ENCODE data around the gene NEDD4. TPM values are rescaled to one million over a fixed set of nuclear protein-coding genes. Genes with fewer than 3 reads are reported as not detected.

The NEDD4 gene
- total RNA-seq, 2 experiments from 2014 or later, result 18.5 to 18.7 TPM

- Mint-ChIP-seq H3K27ac (no peak overlapping the region), H3K4me3 (no peak overlapping the region), H3K9me3 (peaks cover 23% of the 10 kb centered on the region), H3K27me3 (no peaks in the 10 kb centered on the region), H3K36me3 (peaks cover 23% of the 10 kb centered on the region), H3K4me1 (ENCODE audit: low read depth) (no peaks in the 10 kb centered on the region)
- ChIA-PET POLR2A (no interaction called here), CTCF (no interaction called here)
- DNase-seq, result no peak
- intact Hi-C loops (cut with micrococcal nuclease), result no loop called here
Measured at GRCh38 chr15:55942332-55942731, 51.1 kb downstream of the NEDD4 start.

GRCh38 chr15:55937040-55937439, 56.4 kb downstream of the NEDD4 start:
- ChIA-PET POLR2A (no interaction called here), CTCF (no interaction called here)
- Mint-ChIP-seq H3K27me3 (no peaks in the 10 kb centered on the region), H3K9me3 (peaks cover 29% of the 10 kb centered on the region), H3K4me1 (ENCODE audit: low read depth) (no peaks in the 10 kb centered on the region), H3K36me3 (peaks cover 10% of the 10 kb centered on the region), H3K27ac (no peak overlapping the region), H3K4me3 (no peak overlapping the region)
- intact Hi-C loops (cut with micrococcal nuclease), result no loop called here
- DNase-seq, result no peak

GRCh38 chr15:55928955-55929354, 64.5 kb downstream of the NEDD4 start:
- CTCF ChIA-PET, result no interaction called here
- Mint-ChIP-seq H3K9me3 (peaks cover 13% of the 10 kb centered on the region), H3K27me3 (no peaks in the 10 kb centered on the region), H3K4me3 (no peak overlapping the region), H3K27ac (no peak overlapping the region), H3K4me1 (ENCODE audit: low read depth) (no peaks in the 10 kb centered on the region), H3K36me3 (peaks cover 6% of the 10 kb centered on the region)
- intact Hi-C loops (cut with micrococcal nuclease), result no loop called here
- no peak for DNase-seq
- POLR2A ChIA-PET, result no interaction called here

- H3K4me3 Mint-ChIP-seq, result no peak overlapping the region
- ChIA-PET CTCF (no interaction called here), POLR2A (no interaction called here)
- H3K36me3 Mint-ChIP-seq, result no peaks in the 10 kb centered on the region
- no peaks in the 10 kb centered on the region for H3K9me3 Mint-ChIP-seq
- no peaks in the 10 kb centered on the region for H3K27me3 Mint-ChIP-seq
- no peak overlapping the region for H3K27ac Mint-ChIP-seq
- H3K4me1 Mint-ChIP-seq (ENCODE audit: low read depth), result no peaks in the 10 kb centered on the region
- intact Hi-C loops (cut with micrococcal nuclease), result no loop called here
- no peak for DNase-seq
Measured at GRCh38 chr15:55921744-55922143, 71.7 kb downstream of the NEDD4 start.

GRCh38 chr15:55917881-55918296, 75.5 kb downstream of the NEDD4 start:
- H3K4me1 Mint-ChIP-seq (ENCODE audit: low read depth), result no peaks in the 10 kb centered on the region
- no peak for DNase-seq
- H3K4me3 Mint-ChIP-seq, result no peak overlapping the region
- no peak overlapping the region for H3K27ac Mint-ChIP-seq
- no peaks in the 10 kb centered on the region for H3K9me3 Mint-ChIP-seq
- intact Hi-C loops (cut with micrococcal nuclease), result loop anchor here (5.0 kb wide), 1 partner anchor 134 kb away; no protein-coding TSS in a partner anchor
- no peaks in the 10 kb centered on the region for H3K27me3 Mint-ChIP-seq
- CTCF ChIA-PET, result interaction anchor here (0.7 to 1.7 kb wide), 6 partner anchors 9 to 327 kb away, joined by 3 to 4 read pairs (median 4); no protein-coding TSS in a partner anchor
- H3K36me3 Mint-ChIP-seq, result no peaks in the 10 kb centered on the region
- POLR2A ChIA-PET, result interaction anchor here (0.5 kb wide), 1 partner anchor 327 kb away, joined by 4 read pairs; no protein-coding TSS in a partner anchor

- Mint-ChIP-seq H3K9me3 (no peaks in the 10 kb centered on the region), H3K4me1 (ENCODE audit: low read depth) (no peaks in the 10 kb centered on the region), H3K36me3 (no peaks in the 10 kb centered on the region), H3K4me3 (no peak overlapping the region), H3K27ac (no peak overlapping the region), H3K27me3 (no peaks in the 10 kb centered on the region)
- DNase-seq, result no peak
- POLR2A ChIA-PET, result no interaction called here
- CTCF ChIA-PET, result interaction anchor here (0.5 to 1.7 kb wide), 3 partner anchors 142 to 482 kb away, joined by 3 to 4 read pairs (median 3); no protein-coding TSS in a partner anchor
- intact Hi-C loops (cut with micrococcal nuclease), result loop anchor here (5.0 kb wide), 1 partner anchor 135 kb away; no protein-coding TSS in a partner anchor
Measured at GRCh38 chr15:55916666-55917409, 76.6 kb downstream of the NEDD4 start.

- CTCF ChIA-PET, result interaction anchor here (0.6 kb wide), 1 partner anchor 232 kb away, joined by 3 read pairs; no protein-coding TSS in a partner anchor
Measured at GRCh38 chr15:55915876-55916567, 77.4 kb downstream of the NEDD4 start.

GRCh38 chr15:55915221-55915620, 78.2 kb downstream of the NEDD4 start:
- DNase-seq, result no peak
- no peaks in the 10 kb centered on the region for H3K27me3 Mint-ChIP-seq
- H3K36me3 Mint-ChIP-seq, result no peaks in the 10 kb centered on the region
- no peak overlapping the region for H3K27ac Mint-ChIP-seq
- intact Hi-C loops (cut with micrococcal nuclease), result loop anchor here (5.0 kb wide), 1 partner anchor 137 kb away; no protein-coding TSS in a partner anchor
- POLR2A ChIA-PET, result no interaction called here
- H3K4me1 Mint-ChIP-seq (ENCODE audit: low read depth), result no peaks in the 10 kb centered on the region
- H3K9me3 Mint-ChIP-seq, result no peaks in the 10 kb centered on the region
- H3K4me3 Mint-ChIP-seq, result no peak overlapping the region
- CTCF ChIA-PET, result no interaction called here

More at GRCh38 chr15:55915876-55916567, 77.4 kb downstream of the NEDD4 start:
- DNase-seq, result no peak
- no peaks in the 10 kb centered on the region for H3K4me1 Mint-ChIP-seq (ENCODE audit: low read depth)
- no peaks in the 10 kb centered on the region for H3K9me3 Mint-ChIP-seq
- intact Hi-C loops (cut with micrococcal nuclease), result loop anchor here (5.0 kb wide), 1 partner anchor 136 kb away; no protein-coding TSS in a partner anchor
- H3K4me3 Mint-ChIP-seq, result no peak overlapping the region
- no peak overlapping the region for H3K27ac Mint-ChIP-seq
- no peaks in the 10 kb centered on the region for H3K27me3 Mint-ChIP-seq
- POLR2A ChIA-PET, result no interaction called here
- no peaks in the 10 kb centered on the region for H3K36me3 Mint-ChIP-seq

GRCh38 chr15:55914446-55914845, 79.0 kb downstream of the NEDD4 start:
- Mint-ChIP-seq H3K4me3 (no peak overlapping the region), H3K36me3 (no peaks in the 10 kb centered on the region), H3K27me3 (no peaks in the 10 kb centered on the region), H3K4me1 (ENCODE audit: low read depth) (no peaks in the 10 kb centered on the region), H3K9me3 (no peaks in the 10 kb centered on the region), H3K27ac (no peak overlapping the region)
- intact Hi-C loops (cut with micrococcal nuclease), result no loop called here
- POLR2A ChIA-PET, result no interaction called here
- DNase-seq, result no peak
- CTCF ChIA-PET, result no interaction called here

- ChIA-PET CTCF (interaction anchor here (1.0 kb wide), 1 partner anchor 1820 kb away, joined by 5 read pairs; no protein-coding TSS in a partner anchor), POLR2A (no interaction called here)
- no peaks in the 10 kb centered on the region for H3K36me3 Mint-ChIP-seq
- no peaks in the 10 kb centered on the region for H3K9me3 Mint-ChIP-seq
- no peaks in the 10 kb centered on the region for H3K4me1 Mint-ChIP-seq (ENCODE audit: low read depth)
- no peak for DNase-seq
- H3K4me3 Mint-ChIP-seq, result no peak overlapping the region
- H3K27me3 Mint-ChIP-seq, result no peaks in the 10 kb centered on the region
- intact Hi-C loops (cut with micrococcal nuclease), result no loop called here
- H3K27ac Mint-ChIP-seq, result no peak overlapping the region
Measured at GRCh38 chr15:55912982-55913381, 80.4 kb downstream of the NEDD4 start.

GRCh38 chr15:55909036-55909811, 84.2 kb downstream of the NEDD4 start:
- Mint-ChIP-seq H3K9me3 (no peaks in the 10 kb centered on the region), H3K4me3 (no peak overlapping the region)
- POLR2A ChIA-PET, result no interaction called here

GRCh38 chr15:55907797-55908196, 85.6 kb downstream of the NEDD4 start:
- no peak for DNase-seq
- no peaks in the 10 kb centered on the region for H3K4me1 Mint-ChIP-seq (ENCODE audit: low read depth)
- intact Hi-C loops (cut with micrococcal nuclease), result no loop called here
- no peaks in the 10 kb centered on the region for H3K27me3 Mint-ChIP-seq
- CTCF ChIA-PET, result no interaction called here
- no peak overlapping the region for H3K27ac Mint-ChIP-seq
- H3K36me3 Mint-ChIP-seq, result peaks cover 3% of the 10 kb centered on the region
- POLR2A ChIA-PET, result no interaction called here
- no peak overlapping the region for H3K4me3 Mint-ChIP-seq
- H3K9me3 Mint-ChIP-seq, result no peaks in the 10 kb centered on the region

More at GRCh38 chr15:55909036-55909811, 84.2 kb downstream of the NEDD4 start:
- H3K27ac Mint-ChIP-seq, result no peak overlapping the region
- no peaks in the 10 kb centered on the region for H3K27me3 Mint-ChIP-seq
- CTCF ChIA-PET, result no interaction called here
- H3K4me1 Mint-ChIP-seq (ENCODE audit: low read depth), result no peaks in the 10 kb centered on the region
- intact Hi-C loops (cut with micrococcal nuclease), result no loop called here
- peaks cover 3% of the 10 kb centered on the region for H3K36me3 Mint-ChIP-seq
- no peak for DNase-seq

Measured in activated CD4-positive, alpha-beta memory T cell treated with anti-CD3 and anti-CD28 coated beads for 36 hours (primary cell).